GM19455 (cell line): ENCODE measurements around the gene MZB1.
"Not testable (repeated sequence)": the region's sequence is repeated elsewhere in the genome, so short reads cannot be mapped to it uniquely, and the experiment has no call there.

ENCODE experiments used
- ATAC-seq: cut with Tn5 transposase; IDR thresholded peaks from one replicate; pipeline ENCODE4 v1.9.1; 2021; ENCODE audit not compliant: unreplicated experiment

The MZB1 gene

DNA sequence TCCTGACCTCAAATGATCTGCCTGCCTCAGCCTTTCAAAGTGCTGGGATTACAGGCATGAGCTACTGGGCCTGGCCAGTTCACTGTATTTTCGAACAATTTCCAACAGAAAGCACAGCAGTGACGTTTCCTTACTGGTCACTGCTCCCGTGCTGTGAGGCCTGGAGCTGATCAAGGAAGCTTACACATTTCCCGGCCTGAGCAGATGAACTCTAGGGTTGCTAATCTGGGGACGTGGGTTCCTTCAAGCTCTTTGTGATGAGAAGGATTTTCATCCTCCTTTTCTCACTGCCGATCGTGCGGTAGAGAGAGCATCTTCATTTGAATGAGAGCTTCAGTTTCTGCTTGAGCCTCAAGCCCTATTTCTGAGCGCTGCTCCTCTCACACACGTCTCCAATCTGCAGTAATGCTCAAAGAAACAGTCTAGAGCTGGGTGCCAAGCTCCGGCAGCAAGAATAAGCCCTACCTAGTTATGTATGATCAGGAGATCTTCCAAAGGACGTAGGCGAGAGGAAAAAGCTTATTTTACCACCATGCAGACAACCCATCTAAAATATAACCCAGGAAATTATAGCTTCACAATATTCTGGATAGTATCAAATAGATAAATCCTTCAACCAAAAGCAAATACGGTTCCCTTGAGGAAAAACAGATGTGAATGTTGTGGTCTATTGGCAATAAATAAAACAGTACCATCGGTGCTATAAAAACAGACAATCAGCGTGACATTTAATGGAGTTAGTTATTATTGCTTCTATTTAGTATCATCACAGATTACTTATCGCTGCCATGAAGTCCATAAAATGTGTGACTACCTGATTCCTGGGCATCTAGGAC, 21.5 kb upstream of the MZB1 start:
- ATAC-seq, result no peak

DNA sequence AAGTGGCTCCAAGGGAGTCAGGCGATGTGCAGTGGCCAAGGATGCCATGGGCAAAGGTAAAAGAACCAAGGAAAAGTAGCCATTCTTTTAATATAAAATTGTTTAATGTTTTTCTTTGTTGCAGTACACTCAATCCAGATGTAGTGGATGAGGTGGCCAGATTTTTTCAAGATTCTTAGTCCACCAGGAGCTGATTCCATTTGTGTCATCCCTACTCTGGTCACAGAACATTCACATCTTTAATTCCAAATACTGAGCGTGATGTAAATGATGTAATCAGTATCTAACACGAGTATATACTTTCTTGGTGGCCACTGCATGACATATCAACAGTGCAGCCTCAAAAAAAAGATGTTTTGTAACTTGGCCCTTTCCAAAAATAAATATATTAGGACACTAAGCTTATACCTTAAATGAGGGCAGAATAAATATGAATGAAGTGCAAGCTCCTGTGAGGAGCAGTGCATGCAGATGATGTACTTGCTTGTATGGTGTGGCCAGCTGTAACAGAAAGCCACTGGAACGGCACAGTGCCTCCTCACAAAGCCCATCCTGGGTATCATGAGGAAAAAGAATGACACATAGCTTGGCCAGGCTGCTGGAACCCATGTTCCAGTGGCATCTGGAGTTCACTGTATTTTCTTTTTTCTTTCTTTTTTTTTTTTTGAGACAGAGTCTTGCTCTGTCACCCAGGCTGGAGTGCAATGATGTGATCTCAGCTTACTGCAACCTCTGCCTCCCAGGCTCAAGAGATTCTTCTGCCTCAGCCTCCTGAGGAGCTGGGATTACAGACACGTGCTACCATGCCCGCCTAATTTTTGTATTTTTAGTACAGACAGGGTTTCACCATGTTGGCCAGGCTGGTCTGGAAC, 20.6 kb upstream of the MZB1 start:
- ATAC-seq, result no peak

DNA sequence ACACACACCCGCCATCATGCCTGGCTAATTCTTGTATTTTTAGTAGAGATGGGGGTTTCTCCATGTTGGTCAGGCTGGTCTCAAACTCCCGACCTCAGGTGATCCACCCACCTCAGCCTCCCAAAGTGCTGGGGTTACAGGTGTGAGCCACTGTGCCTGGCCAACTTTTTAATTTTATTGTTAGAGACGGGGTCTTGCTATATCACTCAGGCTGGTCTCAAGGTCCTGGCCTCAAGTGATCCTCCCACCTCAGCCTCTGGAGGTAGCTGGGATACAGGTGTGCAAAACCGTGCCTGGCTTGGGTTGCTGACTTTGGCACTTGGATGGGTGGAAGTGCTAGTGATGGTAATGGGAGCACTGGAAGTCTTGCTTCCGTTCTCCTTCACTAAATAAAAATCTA, 19.4 kb upstream of the MZB1 start:
- ATAC-seq, result not testable (repeated sequence)

GRCh38 chr5:139408191-139408590, 18.5 kb upstream of the MZB1 start:
- ATAC-seq, result no peak

DNA sequence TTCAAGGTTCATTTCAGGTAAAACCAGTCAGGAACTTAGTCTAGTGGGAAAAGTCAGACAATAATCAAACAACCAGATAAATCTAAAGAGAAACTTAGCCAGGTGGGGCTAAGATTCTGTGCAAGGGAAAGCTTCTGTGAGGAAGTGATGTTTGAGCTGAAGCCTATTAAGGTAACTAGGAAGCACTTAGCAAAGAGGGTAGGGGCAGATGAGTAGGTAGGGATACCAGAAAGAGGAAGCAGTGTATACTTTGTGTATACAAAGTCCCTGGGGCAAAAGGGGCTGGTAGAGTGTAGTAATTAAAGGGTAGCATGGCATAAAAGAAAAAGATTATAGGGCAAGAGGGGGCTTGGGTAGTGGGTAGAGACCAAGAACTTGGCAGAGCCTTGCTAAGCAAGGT, 17.8 kb upstream of the MZB1 start:
- ATAC-seq, result no peak

DNA sequence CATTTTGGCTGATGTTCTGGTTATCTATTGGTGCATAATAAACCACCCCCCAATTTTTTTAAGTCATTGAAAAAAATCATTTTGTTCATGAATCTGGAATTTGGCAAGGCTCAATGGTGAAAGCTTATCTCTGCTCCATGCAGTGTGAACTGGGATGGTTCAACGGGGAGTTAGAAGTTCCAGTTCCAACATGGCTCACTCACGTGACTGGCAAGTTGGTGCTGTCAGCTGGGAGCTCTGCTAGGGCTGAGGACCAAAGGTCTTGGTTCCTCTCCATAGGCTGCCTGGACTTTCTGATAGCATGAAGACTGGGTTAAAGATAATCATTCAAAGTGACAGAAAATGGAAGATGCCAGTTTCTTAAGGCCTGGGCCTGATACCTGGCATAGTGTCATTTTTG, 17.2 kb upstream of the MZB1 start:
- ATAC-seq, result no peak

DNA sequence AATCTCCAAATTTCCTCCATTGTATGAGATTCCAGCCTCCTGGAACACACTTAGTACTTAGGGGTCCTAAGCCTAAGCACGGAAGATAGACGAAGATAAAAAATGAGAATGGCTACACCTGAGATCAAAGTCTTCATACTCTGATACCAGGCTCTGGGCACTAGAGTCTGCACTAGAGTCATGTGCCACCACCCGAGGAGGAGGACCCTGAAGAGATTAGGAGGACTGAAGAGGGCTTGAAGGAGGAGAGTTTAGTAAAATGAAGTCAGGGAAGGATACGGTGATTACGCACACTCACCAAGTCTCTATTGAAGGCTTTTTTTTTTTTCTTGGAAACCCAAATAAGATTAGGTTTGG, 14.7 kb upstream of the MZB1 start:
- no peak for ATAC-seq

DNA sequence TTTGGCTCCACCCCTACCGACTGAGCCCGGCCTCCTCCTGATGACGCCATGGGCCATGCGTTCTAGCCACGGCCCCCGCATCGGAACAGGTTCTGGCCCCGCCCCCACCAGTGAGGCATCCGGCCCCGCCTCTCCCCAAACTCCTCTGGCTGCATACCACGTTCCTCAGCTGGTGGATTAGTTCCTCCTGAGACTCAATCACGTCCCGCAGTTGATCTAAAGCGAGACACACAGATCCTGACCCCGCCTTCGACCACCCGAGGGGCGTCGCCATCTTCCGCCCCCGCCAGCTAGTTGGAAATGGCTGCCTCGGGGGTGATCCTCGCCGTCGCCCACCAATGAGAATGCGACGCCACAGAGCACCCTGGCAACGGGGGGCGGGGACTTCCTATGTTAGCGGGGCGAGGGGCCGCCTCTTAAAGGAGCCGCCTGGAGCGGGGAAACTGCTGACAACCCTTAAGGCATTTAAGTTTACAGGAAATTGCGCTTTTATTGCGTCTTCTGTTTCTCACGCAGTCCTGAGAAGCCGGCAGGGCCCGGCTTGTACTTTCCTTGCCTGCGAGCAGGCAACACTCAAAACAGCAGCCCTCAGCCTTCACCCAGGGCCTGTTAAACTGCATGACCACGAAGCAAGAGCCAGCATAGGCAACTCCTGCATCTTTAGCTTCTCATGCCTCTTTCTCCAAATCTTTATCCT, 14.2 kb upstream of the MZB1 start, which contains the start of gene SPATA24:
TSS of gene SPATA24 (minus strand) at position 303 of the 697 bp plus-strand sequence. CDS start at position 274, 29 bp downstream.
- ATAC-seq, result peak; percentile 79

GRCh38 chr5:139403418-139403786, 13.7 kb upstream of the MZB1 start:
- no peak for ATAC-seq

DNA sequence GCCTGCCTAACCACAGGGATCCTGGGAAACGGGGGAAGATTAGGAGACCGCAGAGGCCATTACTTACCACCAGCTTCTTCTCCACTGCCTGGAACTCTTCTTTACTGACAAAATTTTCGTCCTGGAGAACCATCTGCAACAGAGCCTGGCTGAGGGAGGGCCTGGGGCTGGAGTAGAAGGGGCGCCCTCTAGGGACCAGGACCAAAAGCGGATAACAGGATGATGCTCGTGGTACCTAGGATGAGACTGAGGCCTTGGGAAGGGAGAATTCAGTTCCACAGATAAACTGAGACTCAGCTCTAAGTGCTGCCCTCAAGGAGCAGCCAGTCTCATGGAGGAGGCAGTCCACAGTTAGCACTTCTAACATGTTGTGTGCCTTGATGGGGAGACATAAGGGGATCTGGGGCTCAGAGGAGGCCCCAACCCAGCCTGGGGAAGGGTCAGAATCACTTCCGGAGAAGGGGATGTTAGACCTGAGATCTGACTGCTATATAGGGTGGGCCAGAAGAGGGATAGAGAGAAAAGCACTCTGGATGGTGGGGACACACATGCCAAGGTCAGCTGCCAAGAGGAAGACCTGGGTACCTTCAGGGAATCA, 12.9 kb upstream of the MZB1 start:
- no peak for ATAC-seq

DNA sequence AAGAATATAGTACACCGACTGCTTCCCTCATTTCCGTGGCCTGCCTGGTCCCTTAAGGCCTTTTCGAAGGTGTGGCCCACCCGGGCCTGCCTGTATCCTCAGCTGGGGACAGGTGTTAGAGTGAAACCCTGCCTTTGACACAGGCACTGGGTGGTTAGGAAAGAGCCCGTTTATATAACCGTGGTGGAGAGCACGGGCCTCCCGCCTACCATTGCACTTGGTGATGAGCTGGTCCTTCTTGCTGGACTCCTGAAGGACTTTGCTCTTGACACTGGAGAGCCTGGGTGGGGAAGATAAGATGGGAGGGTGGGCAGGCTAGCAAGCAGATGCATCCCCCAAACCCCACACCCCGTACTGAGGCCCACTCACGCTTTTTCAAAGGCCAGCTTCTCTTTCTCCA, 11.8 kb upstream of the MZB1 start:
- no peak for ATAC-seq

DNA sequence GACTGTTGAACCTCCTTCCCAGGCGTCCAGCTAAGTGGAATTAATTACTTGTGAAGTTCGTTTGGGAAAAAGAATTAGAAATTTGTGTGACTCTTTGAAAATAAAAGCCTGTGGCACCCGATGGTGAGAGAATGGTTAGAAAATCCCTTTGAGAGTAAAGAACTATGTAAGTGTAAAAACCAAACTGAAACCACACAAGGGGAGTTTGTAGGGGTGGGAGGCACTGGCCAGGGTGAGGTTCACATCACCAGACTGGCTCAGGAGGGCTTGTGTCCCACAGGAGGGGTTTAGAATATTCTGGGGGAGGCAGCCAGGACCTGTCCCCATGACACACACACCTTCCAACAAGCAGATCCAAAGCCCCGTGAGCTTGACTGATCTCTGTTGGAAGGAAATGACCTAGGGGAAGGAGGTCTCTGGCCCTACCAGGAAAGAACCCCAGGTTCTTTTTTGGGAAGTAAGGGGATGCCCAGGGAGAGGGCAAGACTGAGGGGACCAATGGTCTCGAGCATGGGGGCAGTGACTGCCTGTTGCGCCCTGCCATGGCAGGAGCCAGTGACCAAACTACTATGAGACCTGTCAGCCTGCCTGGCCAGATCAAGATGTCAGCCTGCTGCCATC, 9.9 kb upstream of the MZB1 start:
- ATAC-seq, result no peak

DNA sequence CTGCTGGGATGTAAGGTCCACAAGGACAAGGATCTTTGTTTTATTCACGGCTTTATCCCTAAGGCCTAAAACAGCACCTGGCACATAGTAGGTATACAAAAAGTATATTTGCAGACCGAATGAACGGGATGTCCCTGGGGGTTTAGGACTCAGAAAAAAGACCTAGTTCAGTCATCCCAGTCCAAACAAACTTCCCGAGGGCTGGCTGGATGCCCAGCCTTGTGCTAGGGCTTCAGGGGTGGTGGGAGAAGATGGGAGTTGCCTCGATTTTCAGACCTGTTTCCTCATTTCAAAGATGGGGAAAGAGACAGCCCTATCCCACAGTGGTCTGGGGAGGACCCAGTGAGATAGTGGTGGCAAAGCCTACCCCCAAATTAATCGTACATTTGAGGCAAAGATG, 8.2 kb upstream of the MZB1 start:
- no peak for ATAC-seq

DNA sequence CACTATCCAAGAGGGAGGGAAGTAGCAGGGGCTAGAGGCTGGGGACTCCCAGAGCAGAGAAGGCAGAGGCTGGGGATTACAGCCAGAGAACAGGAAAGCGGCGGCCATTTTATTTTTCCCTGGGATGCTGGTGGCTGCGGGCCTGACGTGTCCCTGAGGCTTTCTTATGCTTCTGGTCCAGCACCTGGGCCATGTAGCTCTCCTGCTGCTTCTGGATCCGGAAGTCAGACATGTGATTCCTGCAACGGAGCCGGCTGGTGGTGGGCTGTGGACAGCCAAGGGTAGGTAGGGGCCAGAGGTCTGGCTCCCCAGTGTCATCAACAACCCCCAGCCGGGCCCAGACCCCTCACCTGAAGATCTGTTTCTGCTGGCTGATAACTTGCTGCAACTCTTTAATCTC, 7.0 kb upstream of the MZB1 start:
- ATAC-seq, result no peak

DNA sequence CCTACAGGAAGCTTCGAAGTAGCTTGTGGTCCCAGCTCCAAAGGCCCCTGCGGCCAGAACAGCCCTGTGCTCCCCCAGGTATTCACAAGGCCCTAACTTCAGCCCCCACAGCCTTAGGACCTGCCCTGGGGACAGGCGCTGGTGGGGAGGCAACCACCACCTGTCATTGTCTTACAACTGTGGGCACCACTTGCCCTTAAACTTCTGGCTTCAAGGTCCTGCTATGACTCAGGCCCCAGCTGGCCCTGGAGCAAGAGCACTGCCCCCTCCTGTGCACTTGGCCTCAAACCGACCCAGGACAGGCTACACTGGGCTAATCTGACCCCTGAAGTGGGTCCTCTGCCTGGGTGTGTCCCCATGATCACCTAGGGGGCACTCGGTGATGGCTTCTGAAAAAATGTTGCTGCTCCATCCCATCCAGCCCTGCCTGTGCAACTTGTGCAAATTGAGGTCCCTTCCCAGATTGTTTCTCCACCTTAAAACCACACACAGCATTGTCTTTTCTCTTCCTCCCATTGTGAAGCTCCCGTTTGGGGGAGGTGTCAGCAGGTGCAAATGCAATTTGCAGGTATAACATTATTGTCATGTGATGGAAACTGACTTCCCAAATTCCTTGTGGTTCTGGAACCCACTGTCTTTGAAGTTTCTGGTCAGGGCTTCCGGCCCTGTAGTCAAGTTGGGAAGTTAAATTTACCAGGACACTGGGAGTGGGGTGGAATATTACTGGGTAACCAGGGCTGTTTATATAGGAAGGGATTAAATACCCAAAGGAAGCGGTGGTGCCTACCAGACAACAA, 6.3 kb upstream of the MZB1 start:
- ATAC-seq, result no peak

DNA sequence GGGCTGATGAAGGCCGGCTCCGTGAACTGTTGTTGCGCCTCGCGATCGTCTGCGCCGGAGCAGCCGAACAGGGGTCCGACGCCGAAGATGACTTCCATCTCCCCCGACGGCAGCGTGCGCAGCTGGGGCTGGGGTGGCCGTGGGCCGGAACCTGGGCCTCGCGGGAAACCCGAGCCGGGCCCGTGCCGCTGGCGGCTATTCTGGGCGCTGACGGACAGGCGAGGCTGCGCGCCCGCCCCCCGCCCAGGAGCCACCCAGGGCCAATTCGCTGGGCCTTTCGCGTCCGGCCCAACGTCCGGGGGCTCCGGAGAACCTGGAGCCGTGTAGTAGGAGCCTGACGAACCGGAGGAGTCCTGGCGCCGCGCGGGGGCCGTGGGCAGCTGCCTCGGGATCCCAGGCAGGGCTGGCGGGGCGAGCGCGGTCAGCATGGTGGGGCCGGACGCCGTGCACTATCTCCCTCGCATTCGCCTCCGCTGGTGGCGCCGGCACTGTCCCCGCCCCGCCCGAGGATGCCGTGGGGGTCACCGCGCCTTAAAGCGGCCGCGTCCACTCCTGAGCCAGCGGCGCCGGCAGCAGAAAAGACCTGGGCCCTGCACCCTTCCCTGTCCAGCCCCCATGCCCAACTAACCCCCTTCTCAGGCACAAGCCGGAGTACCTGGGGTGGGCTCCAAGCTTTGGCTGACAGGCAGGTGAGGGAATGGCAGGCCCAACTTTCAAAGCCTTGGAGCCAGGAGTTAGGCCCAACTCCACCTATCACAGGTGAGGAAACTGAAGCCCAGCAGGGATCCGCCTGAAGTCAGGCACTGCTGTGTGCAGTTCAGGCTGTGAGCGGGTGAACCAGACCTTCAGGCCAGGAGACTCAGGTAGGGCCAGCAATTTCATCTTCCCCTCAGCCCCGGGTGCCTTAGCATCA, 5.2 kb upstream of the MZB1 start, which contains the start of gene PROB1:
TSS of gene PROB1 (minus strand) at position 451 of the 913 bp plus-strand sequence. CDS start at position 428, 23 bp downstream.
- no peak for ATAC-seq

GRCh38 chr5:139394123-139394653, 4.5 kb upstream of the MZB1 start:
- ATAC-seq, result no peak

GRCh38 chr5:139393497-139394122, 3.9 kb upstream of the MZB1 start:
- ATAC-seq, result no peak
